22Rv1 (cell line): ENCODE measurements around the gene OR51G2.

ENCODE experiments used
- H3K27ac ChIP-seq: fragments of 450-650 bp; 2 replicates; pipeline ENCODE4 v1.5.1; 2017
- CTCF ChIP-seq: fragments of 450-650 bp; IDR thresholded peaks from 2 replicates; pipeline ENCODE4 v1.5.1; 2017; ENCODE audit warnings: mild to moderate bottlenecking
- ZFX ChIP-seq: fragments of 450-650 bp; IDR thresholded peaks from 2 replicates; pipeline ENCODE4 v1.6.1; 2017; ENCODE audit warnings: antibody characterized with exemption, borderline replicate concordance

The OR51G2 gene

GRCh38 chr11:4881188-4881587, 38.0 kb downstream of the OR51G2 start:
- H3K27ac ChIP-seq, result no peak overlapping the region
- TF ChIP-seq CTCF (no peak), ZFX (no peak)

- no peak overlapping the region for H3K27ac ChIP-seq
- TF ChIP-seq CTCF, result no peak
- TF ChIP-seq ZFX, result no peak
Measured at GRCh38 chr11:4865855-4866254, 53.3 kb downstream of the OR51G2 start.

- TF ChIP-seq CTCF, result no peak
- TF ChIP-seq ZFX, result no peak
- H3K27ac ChIP-seq, result no peak overlapping the region
Measured at GRCh38 chr11:4863876-4864275, 55.3 kb downstream of the OR51G2 start.
